Measurements from ENCODE around the gene MYBBP1A. TPM values are rescaled to one million over a fixed set of nuclear protein-coding genes. Genes with fewer than 3 reads are reported as not detected.

Gene MYBBP1A
- total and polyA plus RNA-seq, 2 experiments from 2014 or later: 42.4 to 56.4 TPM

DNA sequence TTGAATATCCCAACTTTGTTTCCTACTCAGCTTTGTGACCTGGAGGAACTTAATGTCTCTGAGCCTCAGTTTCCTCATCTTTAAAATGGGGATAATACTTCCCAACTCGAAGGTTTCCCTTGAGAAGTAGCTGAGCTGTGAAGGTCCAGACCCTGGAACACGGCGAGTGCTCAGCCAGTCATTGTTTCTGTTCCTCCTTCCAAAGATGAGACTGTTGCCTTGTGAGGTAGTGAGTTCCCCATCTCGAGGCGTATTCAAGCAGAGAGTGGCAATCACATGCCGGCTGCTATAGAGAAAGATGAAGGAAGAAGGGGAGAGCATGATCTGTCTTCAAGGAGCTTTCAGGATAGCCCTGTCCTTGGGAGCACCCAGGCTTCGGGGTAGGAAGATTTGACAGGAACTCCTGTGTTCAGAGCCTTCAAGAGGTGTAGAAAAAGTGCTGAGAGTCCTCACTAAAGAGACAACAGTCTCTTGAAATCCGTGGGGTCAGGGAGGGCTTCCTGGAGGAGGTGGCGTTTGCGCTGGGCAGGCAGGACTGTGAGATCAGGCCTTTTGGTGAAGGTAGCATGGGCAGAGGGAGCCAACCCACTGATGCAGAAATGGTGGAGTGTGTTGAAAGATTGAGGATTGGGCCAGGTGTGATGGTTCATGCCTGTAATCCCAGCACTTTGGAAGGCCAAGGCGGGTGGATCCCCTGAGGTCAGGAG, 29.3 kb downstream of the MYBBP1A start:
- H3K9me2 ChIP-seq (ENCODE audit: insufficient read depth): no peaks in the 10 kb centered on the region
- H3K4me1 ChIP-seq (ENCODE audit: insufficient read depth): no peaks in the 10 kb centered on the region
- no peaks in the 10 kb centered on the region for H3K9me3 ChIP-seq (ENCODE audit: low read depth)
- H3K27me3 ChIP-seq (replicated peaks; ENCODE audit: insufficient read depth): peaks cover 25% of the 10 kb centered on the region
- no peaks in the 10 kb centered on the region for H3K79me2 ChIP-seq (ENCODE audit: insufficient read depth)
- H4K20me1 ChIP-seq (ENCODE audit: insufficient read depth): no peaks in the 10 kb centered on the region
- no peak overlapping the region for H3K4me3 ChIP-seq
- DNase-seq: no peak
- no peak overlapping the region for H3K9ac ChIP-seq
- H2AFZ ChIP-seq: no peak overlapping the region
- TF ChIP-seq EZH2 (IDR thresholded peaks at IDR 0.05; ENCODE audit: insufficient read depth, poor library complexity, severe bottlenecking) (no peak), EZH2phosphoT487 (IDR thresholded peaks at IDR 0.05; ENCODE audit: insufficient read depth, low read depth) (no peak)
- no peak overlapping the region for H3K4me2 ChIP-seq (ENCODE audit: unreplicated experiment)
- WGBS, 2 experiments (ENCODE audit: low coverage in 1 of 2, low lambda C conversion rate in 2 of 2, missing lambda C conversion rate in 2 of 2): 63% methylated on average over 11 of the region's 11 CpGs
- H3K36me3 ChIP-seq (ENCODE audit: low read depth): no peaks in the 10 kb centered on the region
- no peak overlapping the region for H3K27ac ChIP-seq
- in situ Hi-C loops (cut with MboI): no loop called here
- no peaks in the 10 kb centered on the region for H3F3A ChIP-seq (ENCODE audit: insufficient read depth)

DNA sequence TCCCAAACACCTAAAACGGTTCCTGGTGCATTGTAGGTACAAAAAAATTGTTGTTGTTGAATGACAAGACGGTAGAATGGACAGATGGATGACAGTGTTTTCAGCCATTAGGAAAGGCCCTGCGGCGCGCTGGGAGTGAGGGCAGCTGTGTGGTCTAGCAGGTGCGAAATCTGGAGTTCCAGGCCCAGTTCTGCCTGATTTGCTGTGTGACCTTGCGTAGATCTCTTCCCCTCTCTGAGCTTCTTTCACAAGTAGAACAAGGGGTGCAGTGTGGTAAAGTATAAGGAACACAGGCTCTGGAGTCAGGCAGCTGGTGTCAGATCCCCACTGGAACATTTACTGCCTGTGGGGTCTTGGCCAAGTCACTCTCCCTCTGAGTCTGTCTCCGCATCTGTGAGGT, 31.2 kb downstream of the MYBBP1A start:
- no peak for TF ChIP-seq EZH2 (IDR thresholded peaks at IDR 0.05; ENCODE audit: insufficient read depth, poor library complexity, severe bottlenecking)
- no peak for TF ChIP-seq EZH2phosphoT487 (IDR thresholded peaks at IDR 0.05; ENCODE audit: insufficient read depth, low read depth)
- Histone ChIP-seq H3K79me2 (ENCODE audit: insufficient read depth) (no peaks in the 10 kb centered on the region), H3F3A (ENCODE audit: insufficient read depth) (no peaks in the 10 kb centered on the region), H3K9me3 (ENCODE audit: low read depth) (no peaks in the 10 kb centered on the region), H3K36me3 (ENCODE audit: low read depth) (no peaks in the 10 kb centered on the region), H3K4me1 (ENCODE audit: insufficient read depth) (no peaks in the 10 kb centered on the region), H3K27ac (no peak overlapping the region), H2AFZ (no peak overlapping the region), H3K9me2 (ENCODE audit: insufficient read depth) (no peaks in the 10 kb centered on the region), H3K27me3 (replicated peaks; ENCODE audit: insufficient read depth) (peaks cover 25% of the 10 kb centered on the region), H3K9ac (no peak overlapping the region), H3K4me2 (ENCODE audit: unreplicated experiment) (no peak overlapping the region), H4K20me1 (ENCODE audit: insufficient read depth) (no peaks in the 10 kb centered on the region), H3K4me3 (no peak overlapping the region)
- DNase-seq: no peak
- WGBS, 2 experiments (ENCODE audit: low coverage in 1 of 2, low lambda C conversion rate in 2 of 2, missing lambda C conversion rate in 2 of 2): 75 to 82% methylated on average over 8 of the region's 8 CpGs
- in situ Hi-C loops (cut with MboI): no loop called here

DNA sequence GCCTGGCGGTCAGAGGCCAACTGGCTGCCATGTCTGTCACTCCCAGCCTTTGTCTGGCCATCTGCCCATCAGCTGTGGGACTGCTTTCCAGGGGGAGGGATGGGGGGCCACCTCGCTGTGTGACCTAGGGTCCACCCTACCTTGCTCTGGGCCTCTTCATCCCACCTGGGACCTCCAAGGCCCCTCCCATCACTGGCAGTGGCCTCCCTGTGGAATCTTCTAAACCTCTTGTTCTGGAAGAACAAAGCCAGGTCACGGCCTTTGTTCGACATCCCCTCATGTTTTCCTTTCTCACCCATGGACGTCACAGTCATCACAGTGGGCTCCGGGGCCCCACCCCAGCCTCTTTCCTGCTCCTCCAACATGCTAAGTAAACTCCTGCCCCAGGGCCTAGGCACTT, 32.5 kb downstream of the MYBBP1A start:
- peaks cover 19% of the 10 kb centered on the region for H3K27me3 ChIP-seq (replicated peaks; ENCODE audit: insufficient read depth)
- H3K36me3 ChIP-seq (ENCODE audit: low read depth): no peaks in the 10 kb centered on the region
- TF ChIP-seq EZH2phosphoT487 (IDR thresholded peaks at IDR 0.05; ENCODE audit: insufficient read depth, low read depth): no peak
- TF ChIP-seq EZH2 (IDR thresholded peaks at IDR 0.05; ENCODE audit: insufficient read depth, poor library complexity, severe bottlenecking): no peak
- no peaks in the 10 kb centered on the region for H3K9me2 ChIP-seq (ENCODE audit: insufficient read depth)
- no peak overlapping the region for H2AFZ ChIP-seq
- no peaks in the 10 kb centered on the region for H3K9me3 ChIP-seq (ENCODE audit: low read depth)
- no peaks in the 10 kb centered on the region for H3K4me1 ChIP-seq (ENCODE audit: insufficient read depth)
- H3F3A ChIP-seq (ENCODE audit: insufficient read depth): no peaks in the 10 kb centered on the region
- H3K79me2 ChIP-seq (ENCODE audit: insufficient read depth): no peaks in the 10 kb centered on the region
- no peaks in the 10 kb centered on the region for H4K20me1 ChIP-seq (ENCODE audit: insufficient read depth)
- DNase-seq: no peak
- H3K4me2 ChIP-seq (ENCODE audit: unreplicated experiment): no peak overlapping the region
- no peak overlapping the region for H3K27ac ChIP-seq
- no peak overlapping the region for H3K4me3 ChIP-seq
- no peak overlapping the region for H3K9ac ChIP-seq
- WGBS, 2 experiments (ENCODE audit: low coverage in 1 of 2, low lambda C conversion rate in 2 of 2, missing lambda C conversion rate in 2 of 2): 63 to 64% methylated on average over 6 of the region's 6 CpGs
- in situ Hi-C loops (cut with MboI): no loop called here

DNA sequence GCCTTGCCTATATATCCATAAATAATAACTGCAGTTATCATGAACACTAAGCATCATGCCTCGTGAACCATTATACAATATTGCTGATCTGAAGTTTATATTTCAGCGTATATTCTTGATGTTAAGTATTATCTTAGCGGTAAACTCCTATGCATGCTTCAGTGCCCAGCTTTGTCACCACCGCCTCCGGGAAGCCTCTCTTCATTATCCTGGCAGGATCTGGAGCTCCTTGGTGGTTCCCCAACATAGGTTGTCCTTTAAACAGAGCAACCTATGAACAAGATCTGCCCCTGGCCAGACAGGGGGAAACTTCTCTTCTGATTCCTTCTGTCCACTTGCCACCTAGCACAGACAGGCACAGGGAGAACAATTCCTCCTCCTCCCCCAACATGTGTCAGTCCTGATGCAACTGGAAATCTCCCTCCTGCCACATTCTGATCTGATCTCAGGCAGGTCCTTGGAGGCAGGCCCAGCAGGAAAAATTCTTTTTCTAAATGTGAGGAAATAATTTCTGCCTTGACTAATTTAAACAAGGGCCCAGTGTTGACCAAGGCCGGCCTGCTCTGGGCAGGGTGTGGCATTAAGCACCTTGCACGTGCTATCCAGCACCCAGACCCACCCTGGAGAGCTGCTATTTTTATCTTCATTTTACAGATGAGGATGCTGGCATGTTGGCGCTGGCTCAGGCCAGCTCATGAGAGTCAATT, 34.1 kb downstream of the MYBBP1A start:
- Histone ChIP-seq H3K27ac (no peak overlapping the region), H4K20me1 (ENCODE audit: insufficient read depth) (no peaks in the 10 kb centered on the region), H2AFZ (no peak overlapping the region), H3K4me2 (ENCODE audit: unreplicated experiment) (no peak overlapping the region), H3F3A (ENCODE audit: insufficient read depth) (no peaks in the 10 kb centered on the region), H3K79me2 (ENCODE audit: insufficient read depth) (no peaks in the 10 kb centered on the region), H3K9me3 (ENCODE audit: low read depth) (no peaks in the 10 kb centered on the region), H3K9ac (no peak overlapping the region), H3K4me3 (no peak overlapping the region), H3K9me2 (ENCODE audit: insufficient read depth) (no peaks in the 10 kb centered on the region), H3K36me3 (ENCODE audit: low read depth) (no peaks in the 10 kb centered on the region), H3K4me1 (ENCODE audit: insufficient read depth) (no peaks in the 10 kb centered on the region), H3K27me3 (replicated peaks; ENCODE audit: insufficient read depth) (peaks cover 9% of the 10 kb centered on the region)
- 75 to 80% methylated on average over 8 of the region's 8 CpGs for WGBS, 2 experiments (ENCODE audit: low coverage in 1 of 2, low lambda C conversion rate in 2 of 2, missing lambda C conversion rate in 2 of 2)
- in situ Hi-C loops (cut with MboI): no loop called here
- TF ChIP-seq EZH2phosphoT487 (IDR thresholded peaks at IDR 0.05; ENCODE audit: insufficient read depth, low read depth) (no peak), EZH2 (IDR thresholded peaks at IDR 0.05; ENCODE audit: insufficient read depth, poor library complexity, severe bottlenecking) (no peak)
- DNase-seq: peak; percentile 30

Measured in GM23248 (cell line).